Measurements from ENCODE around the gene RSPH3. TPM values are rescaled to one million over a fixed set of nuclear protein-coding genes. Genes with fewer than 3 reads are reported as not detected.

The RSPH3 gene
- total and polyA plus RNA-seq, 10 of the 15 experiments (the other 5 are each of a cell fraction or from before 2014, with no cell fraction given) = 0.40 to 3.5 (median 1.4) TPM

GRCh38 chr6:159038914-159039884 is 39.2 kb upstream of the RSPH3 start (continued):
- TF ChIP-seq ZBTB11 (CRISPR knock-in tag; IDR thresholded peaks at IDR 0.05) (no peak), TAF1 (IDR thresholded peaks at IDR 0.05; ENCODE audit: borderline replicate concordance, low read depth, low read length) (no peak), NR2C2 (IDR thresholded peaks at IDR 0.05; ENCODE audit: borderline replicate concordance, control insufficient read depth, insufficient read length, low read depth) (no peak), BCL11A (IDR thresholded peaks at IDR 0.05; ENCODE audit: low read depth, low read length) (peak; percentile 94), SMAD5 (IDR thresholded peaks at IDR 0.05; ENCODE audit: low read depth) (no peak), ZNF592 (IDR thresholded peaks at IDR 0.05) (0 out of 2 replicates have a peak, but pooled peaks have one; percentile 10), MYC (IDR thresholded peaks at IDR 0.05; ENCODE audit: insufficient read depth, insufficient read length, insufficient replicate concordance, low read length, severe bottlenecking) (no peak), ZNF384 (IDR thresholded peaks at IDR 0.05; ENCODE audit: borderline replicate concordance, low read depth, low read length) (no peak), TARDBP (IDR thresholded peaks at IDR 0.05; ENCODE audit: borderline replicate concordance) (no peak), NBN (IDR thresholded peaks at IDR 0.05) (peak; percentile 89), SUPT20H (IDR thresholded peaks at IDR 0.05; ENCODE audit: borderline replicate concordance, control insufficient read depth, low read depth, low read length) (no peak)
- TF ChIP-seq, protein P1, sequence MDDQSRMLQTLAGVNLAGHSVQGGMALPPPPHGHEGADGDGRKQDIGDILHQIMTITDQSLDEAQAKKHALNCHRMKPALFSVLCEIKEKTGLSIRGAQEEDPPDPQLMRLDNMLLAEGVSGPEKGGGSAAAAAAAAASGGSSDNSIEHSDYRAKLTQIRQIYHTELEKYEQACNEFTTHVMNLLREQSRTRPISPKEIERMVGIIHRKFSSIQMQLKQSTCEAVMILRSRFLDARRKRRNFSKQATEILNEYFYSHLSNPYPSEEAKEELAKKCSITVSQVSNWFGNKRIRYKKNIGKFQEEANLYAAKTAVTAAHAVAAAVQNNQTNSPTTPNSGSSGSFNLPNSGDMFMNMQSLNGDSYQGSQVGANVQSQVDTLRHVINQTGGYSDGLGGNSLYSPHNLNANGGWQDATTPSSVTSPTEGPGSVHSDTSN (IDR thresholded peaks at IDR 0.05; ENCODE audit: insufficient replicate concordance, low read depth, low read length) = no peak
- TF ChIP-seq, protein P2, sequence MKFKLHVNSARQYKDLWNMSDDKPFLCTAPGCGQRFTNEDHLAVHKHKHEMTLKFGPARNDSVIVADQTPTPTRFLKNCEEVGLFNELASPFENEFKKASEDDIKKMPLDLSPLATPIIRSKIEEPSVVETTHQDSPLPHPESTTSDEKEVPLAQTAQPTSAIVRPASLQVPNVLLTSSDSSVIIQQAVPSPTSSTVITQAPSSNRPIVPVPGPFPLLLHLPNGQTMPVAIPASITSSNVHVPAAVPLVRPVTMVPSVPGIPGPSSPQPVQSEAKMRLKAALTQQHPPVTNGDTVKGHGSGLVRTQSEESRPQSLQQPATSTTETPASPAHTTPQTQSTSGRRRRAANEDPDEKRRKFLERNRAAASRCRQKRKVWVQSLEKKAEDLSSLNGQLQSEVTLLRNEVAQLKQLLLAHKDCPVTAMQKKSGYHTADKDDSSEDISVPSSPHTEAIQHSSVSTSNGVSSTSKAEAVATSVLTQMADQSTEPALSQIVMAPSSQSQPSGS (IDR thresholded peaks at IDR 0.05; ENCODE audit: low read length) = peak; percentile 88

Data from GM12878 (cell line).